MCF 10A (cell line): ENCODE results near the gene CLPTM1. TPM values are rescaled to one million over a fixed set of nuclear protein-coding genes. Genes with fewer than 3 reads are reported as not detected.
"Not testable (repeated sequence)": the region's sequence is repeated elsewhere in the genome, so short reads cannot be mapped to it uniquely, and the experiment has no call there.

Source experiments
- BruUV-seq: library from RNA; stranded (reverse); fragments of 400-500 nt; replicated peaks from 2 replicates; lab custom pipeline; 2021; lab: Mats Ljungman, UMichigan
- CTCF ChIA-PET: fragments of 300-600 bp; sonication (Branson Sonifier 250); formaldehyde crosslinking; extraction: SDS; loops from one replicate; lab custom pipeline; 2021; ENCODE audit warnings: antibody characterized with exemption, inconsistent platforms; lab: Yijun Ruan, JAX
- POLR2A ChIA-PET: fragments of 300-600, 350-650 bp; sonication (Branson Sonifier 250); formaldehyde crosslinking; extraction: SDS; loops from one replicate; lab custom pipeline; 2020; ENCODE audit warnings: antibody characterized with exemption, inconsistent platforms; lab: Yijun Ruan, JAX
- DNase-seq: peaks from one replicate; pipeline ENCODE4 v3.0.0-alpha.2; 2018; ENCODE audit not compliant: unreplicated experiment
- H3K27ac Mint-ChIP-seq: one replicate; pipeline ENCODE4 v1.8.0; 2022; ENCODE audit warnings: mild to moderate bottlenecking, low read depth, mixed read lengths; ENCODE audit not compliant: unreplicated experiment
- H3K27me3 Mint-ChIP-seq: one replicate; pipeline ENCODE4 v1.8.0; 2022; ENCODE audit warnings: mixed read lengths; ENCODE audit not compliant: insufficient read depth, unreplicated experiment
- H3K36me3 Mint-ChIP-seq: one replicate; pipeline ENCODE4 v1.8.0; 2022; ENCODE audit warnings: mild to moderate bottlenecking, moderate library complexity, mixed read lengths; ENCODE audit not compliant: insufficient read depth, unreplicated experiment
- H3K4me1 Mint-ChIP-seq: one replicate; pipeline ENCODE4 v1.8.0; 2022; ENCODE audit warnings: mixed read lengths; ENCODE audit not compliant: insufficient read depth, unreplicated experiment
- H3K4me3 Mint-ChIP-seq: one replicate; pipeline ENCODE4 v1.8.0; 2022; ENCODE audit warnings: mild to moderate bottlenecking, moderate library complexity, mixed read lengths; ENCODE audit not compliant: unreplicated experiment
- H3K9me3 Mint-ChIP-seq: one replicate; pipeline ENCODE4 v1.8.0; 2022; ENCODE audit warnings: mixed read lengths; ENCODE audit not compliant: unreplicated experiment
- intact Hi-C: fragments of 100-400 bp; cut with micrococcal nuclease; formaldehyde crosslinking; loops from 2 replicates; pipeline ENCODE4 v1.14.1; 2022
- total RNA-seq: library from RNA; stranded (reverse); gene quantifications from 2 replicates; pipeline ENCODE4 v1.2.3, GENCODE V29; 2022
- TF ChIP-seq, protein P1 (sequence below): fragments of 200-600 bp; IDR thresholded peaks from one replicate; pipeline ENCODE4 v1.8.0; 2022; ENCODE audit warnings: antibody characterized with exemption, mild to moderate bottlenecking; ENCODE audit not compliant: unreplicated experiment

Gene CLPTM1
- total RNA-seq, 1 experiment from 2014 or later, result 101 TPM

- Mint-ChIP-seq H3K36me3 (no peaks in the 10 kb centered on the region), H3K27me3 (no peaks in the 10 kb centered on the region), H3K9me3 (no peaks in the 10 kb centered on the region), H3K4me1 (peaks cover 25% of the 10 kb centered on the region), H3K27ac (no peak overlapping the region), H3K4me3 (no peak overlapping the region)
- BruUV-seq, result no TSS peak
- POLR2A ChIA-PET, result no interaction called here
- CTCF ChIA-PET, result interaction anchor here (0.7 to 3.9 kb wide), 4 partner anchors 9 to 38 kb away, joined by 3 to 46 read pairs (median 4); partner anchors contain the start of gene APOC2
- TF ChIP-seq, protein P1, sequence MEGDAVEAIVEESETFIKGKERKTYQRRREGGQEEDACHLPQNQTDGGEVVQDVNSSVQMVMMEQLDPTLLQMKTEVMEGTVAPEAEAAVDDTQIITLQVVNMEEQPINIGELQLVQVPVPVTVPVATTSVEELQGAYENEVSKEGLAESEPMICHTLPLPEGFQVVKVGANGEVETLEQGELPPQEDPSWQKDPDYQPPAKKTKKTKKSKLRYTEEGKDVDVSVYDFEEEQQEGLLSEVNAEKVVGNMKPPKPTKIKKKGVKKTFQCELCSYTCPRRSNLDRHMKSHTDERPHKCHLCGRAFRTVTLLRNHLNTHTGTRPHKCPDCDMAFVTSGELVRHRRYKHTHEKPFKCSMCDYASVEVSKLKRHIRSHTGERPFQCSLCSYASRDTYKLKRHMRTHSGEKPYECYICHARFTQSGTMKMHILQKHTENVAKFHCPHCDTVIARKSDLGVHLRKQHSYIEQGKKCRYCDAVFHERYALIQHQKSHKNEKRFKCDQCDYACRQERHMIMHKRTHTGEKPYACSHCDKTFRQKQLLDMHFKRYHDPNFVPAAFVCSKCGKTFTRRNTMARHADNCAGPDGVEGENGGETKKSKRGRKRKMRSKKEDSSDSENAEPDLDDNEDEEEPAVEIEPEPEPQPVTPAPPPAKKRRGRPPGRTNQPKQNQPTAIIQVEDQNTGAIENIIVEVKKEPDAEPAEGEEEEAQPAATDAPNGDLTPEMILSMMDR, result no peak
- intact Hi-C loops, result no loop called here
- no peak for DNase-seq
Measured at GRCh38 chr19:44912854-44913253, 42.3 kb upstream of the CLPTM1 start.

DNA sequence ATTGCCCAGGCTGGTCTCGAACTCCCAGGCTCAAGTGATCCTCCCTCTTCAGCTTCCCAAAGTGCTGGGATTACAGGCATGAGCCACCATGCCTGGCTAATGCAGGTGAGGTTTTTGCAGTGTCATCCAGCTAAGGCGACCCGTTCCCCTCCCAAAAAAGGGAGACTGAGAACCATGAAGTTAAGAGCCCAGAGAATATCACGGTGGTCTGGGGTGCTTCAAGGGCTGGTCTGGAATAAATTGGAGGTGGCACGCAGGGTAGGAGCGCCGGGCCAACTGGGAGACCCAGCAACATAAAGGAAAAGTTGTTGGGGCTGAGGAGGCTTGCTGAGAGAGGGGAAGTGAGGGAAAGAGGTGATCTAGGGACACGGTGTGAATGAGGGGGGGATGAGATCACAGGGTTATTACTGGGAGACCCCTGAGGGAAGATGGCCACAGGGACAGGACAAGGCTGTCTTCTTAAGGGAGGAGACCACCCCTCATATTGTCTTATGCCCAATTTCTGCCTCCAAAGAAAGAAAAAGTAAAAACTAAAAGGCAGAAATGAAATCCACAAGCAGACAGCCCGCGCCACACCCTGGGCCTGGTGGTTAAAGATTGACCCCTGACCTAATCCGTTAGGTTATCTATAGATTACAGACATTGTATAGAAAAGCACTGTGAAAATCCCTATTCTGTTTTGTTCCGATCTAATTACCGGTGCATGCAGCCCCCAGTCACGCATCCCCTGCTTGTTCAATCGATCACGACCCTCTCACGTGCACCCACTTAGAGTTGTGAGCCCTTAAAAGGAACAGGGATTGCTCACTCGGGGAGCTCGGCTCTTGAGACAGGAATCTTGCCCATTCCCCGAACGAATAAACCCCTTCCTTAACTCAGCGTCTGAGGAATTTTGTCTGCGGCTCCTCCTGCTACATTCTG is 41.4 kb upstream of the CLPTM1 start:
- POLR2A ChIA-PET, result interaction anchor here (0.5 kb wide), 1 partner anchor 24 kb away, joined by 3 read pairs; no protein-coding TSS in a partner anchor
- peaks cover 25% of the 10 kb centered on the region for H3K4me1 Mint-ChIP-seq
- BruUV-seq, H3K27ac Mint-ChIP-seq, CTCF ChIA-PET, H3K27me3 Mint-ChIP-seq, intact Hi-C loops, H3K36me3 Mint-ChIP-seq, DNase-seq, H3K9me3 Mint-ChIP-seq: not testable (repeated sequence)
- H3K4me3 Mint-ChIP-seq, result peak overlapping the region; percentile 75

DNA sequence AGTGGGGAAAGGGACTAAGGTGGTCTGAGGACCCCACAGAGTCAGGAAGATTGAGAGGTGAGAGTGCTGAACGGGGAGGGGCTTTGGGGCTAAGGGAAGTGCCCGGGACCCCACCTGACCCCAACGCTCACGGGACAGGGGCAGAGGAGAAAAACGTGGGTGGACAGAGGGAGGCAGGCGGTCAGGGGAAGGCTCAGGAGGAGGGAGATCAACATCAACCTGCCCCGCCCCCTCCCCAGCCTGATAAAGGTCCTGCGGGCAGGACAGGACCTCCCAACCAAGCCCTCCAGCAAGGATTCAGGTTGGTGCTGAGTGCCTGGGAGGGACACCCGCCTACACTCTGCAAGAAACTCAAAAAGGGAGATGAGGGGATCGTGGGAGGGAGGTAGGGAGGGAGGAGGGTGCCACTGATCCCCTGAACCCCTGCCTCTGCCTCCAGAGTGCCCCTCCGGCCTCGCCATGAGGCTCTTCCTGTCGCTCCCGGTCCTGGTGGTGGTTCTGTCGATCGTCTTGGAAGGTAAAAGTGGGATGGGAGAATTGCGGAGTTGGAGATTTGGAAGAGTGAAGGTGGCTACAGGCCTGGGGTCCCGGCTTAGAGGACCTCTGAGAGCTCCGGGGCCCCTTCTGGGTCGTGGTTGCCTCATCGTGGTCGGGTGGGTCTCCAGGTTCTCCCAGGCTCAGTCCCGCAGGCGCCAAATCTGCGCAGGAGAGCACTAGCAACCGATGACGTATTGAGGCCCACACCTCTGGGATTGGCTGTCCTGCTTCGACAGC is 40.6 kb upstream of the CLPTM1 start, which contains the start of gene APOC1:
APOC1 (plus strand) TSS at position 176 of the 774 bp plus-strand sequence; CDS start at position 460, 284 bp downstream.
- H3K27ac Mint-ChIP-seq, BruUV-seq, H3K9me3 Mint-ChIP-seq, H3K36me3 Mint-ChIP-seq, intact Hi-C loops, H3K27me3 Mint-ChIP-seq: not testable (repeated sequence)
- Mint-ChIP-seq H3K4me1 (peaks cover 25% of the 10 kb centered on the region), H3K4me3 (peak within 1 kb of the TSS; percentile 75)
- POLR2A ChIA-PET, result interaction anchor here (0.8 kb wide), 2 partner anchors 10 to 40 kb away, joined by 3 read pairs; no protein-coding TSS in a partner anchor
- DNase-seq, result peak; percentile 85
- CTCF ChIA-PET, result interaction anchor here (0.6 to 1.4 kb wide), 4 partner anchors 11 to 215 kb away, joined by 3 to 5 read pairs (median 4); no protein-coding TSS in a partner anchor

- Mint-ChIP-seq H3K4me1 (peaks cover 8% of the 10 kb centered on the region), H3K4me3 (no peak overlapping the region), H3K27me3 (peaks cover 15% of the 10 kb centered on the region), H3K27ac (no peak overlapping the region), H3K9me3 (no peaks in the 10 kb centered on the region), H3K36me3 (peaks cover 5% of the 10 kb centered on the region)
- DNase-seq, result no peak
- TF ChIP-seq, protein P1, result no peak
- ChIA-PET POLR2A (no interaction called here), CTCF (interaction anchor here (1.0 to 2.3 kb wide), 2 partner anchors 23 to 28 kb away, joined by 3 to 7 read pairs; no protein-coding TSS in a partner anchor)
- BruUV-seq, result no TSS peak
- intact Hi-C loops, result no loop called here
Measured at GRCh38 chr19:44924243-44924725, 30.9 kb upstream of the CLPTM1 start.
